Karpas-422 (cell line): ENCODE results near the gene MSANTD1. TPM values are rescaled to one million over a fixed set of nuclear protein-coding genes. Genes with fewer than 3 reads are reported as not detected.

Experiments
- DNase-seq: peaks from one replicate; pipeline ENCODE4 v3.0.0-alpha.2; 2015
- H2AFZ ChIP-seq: fragments of 200-600 bp; sonication (generic); 2 replicates; pipeline ENCODE4 v1.6.1; 2014; ENCODE audit warnings: antibody characterized with exemption, low read length, mixed read lengths
- H3K27ac ChIP-seq: fragments of 200-600 bp; sonication (generic); 2 replicates; pipeline ENCODE4 v1.5.1; 2014; ENCODE audit warnings: mild to moderate bottlenecking, low read length, moderate library complexity
- H3K27me3 ChIP-seq: fragments of 200-600 bp; sonication (generic); 2 replicates; pipeline ENCODE4 v1.6.1; 2014; ENCODE audit warnings: low read length, mixed read lengths
- H3K36me3 ChIP-seq: fragments of 200-600 bp; sonication (generic); 2 replicates; pipeline ENCODE4 v1.6.1; 2014; ENCODE audit warnings: low read length, mixed read lengths; ENCODE audit not compliant: insufficient read depth
- H3K4me1 ChIP-seq: fragments of 200-600 bp; sonication (generic); 2 replicates; pipeline ENCODE4 v1.6.1; 2014; ENCODE audit warnings: mild to moderate bottlenecking, low read length, mixed read lengths
- H3K4me2 ChIP-seq: fragments of 200-600 bp; sonication (generic); 2 replicates; pipeline ENCODE4 v1.6.1; 2014; ENCODE audit warnings: low read length, low read depth, mild to moderate bottlenecking; ENCODE audit not compliant: poor library complexity, severe bottlenecking
- H3K4me3 ChIP-seq: fragments of 200-600 bp; sonication (generic); 2 replicates; pipeline ENCODE4 v1.5.1; 2014; ENCODE audit warnings: mild to moderate bottlenecking, antibody characterized with exemption, low read length, mixed read lengths
- H3K79me2 ChIP-seq: fragments of 200-600 bp; sonication (generic); 2 replicates; pipeline ENCODE4 v1.6.1; 2014; ENCODE audit warnings: mild to moderate bottlenecking, low read length, mixed read lengths
- H3K9ac ChIP-seq: fragments of 200-600 bp; sonication (generic); 2 replicates; pipeline ENCODE4 v1.6.0; 2014; ENCODE audit warnings: low read length
- H3K9me2 ChIP-seq: fragments of 200-600 bp; sonication (generic), shearing (Covaris generic); replicated peaks from 2 replicates; pipeline ENCODE4 v1.6.0; 2014; ENCODE audit warnings: mild to moderate bottlenecking, low read length, moderate library complexity; ENCODE audit not compliant: insufficient read depth
- H3K9me3 ChIP-seq: fragments of 300-700, 200-600 bp; sonication (generic); 2 replicates; pipeline ENCODE4 v1.6.1; 2014; ENCODE audit warnings: low read length, mixed read lengths
- H4K20me1 ChIP-seq: fragments of 200-600 bp; sonication (generic); 2 replicates; pipeline ENCODE4 v1.6.1; 2014; ENCODE audit warnings: mild to moderate bottlenecking, antibody characterized with exemption, low read length, low read depth; ENCODE audit not compliant: insufficient read depth
- total RNA-seq: library from RNA; depleted of rRNA; stranded (reverse); fragments of >200 nt; shearing (Covaris generic); gene quantifications from 2 replicates; pipeline ENCODE4 v1.2.3, GENCODE V29; 2014; ENCODE audit warnings: low replicate concordance

MSANTD1 gene
- total RNA-seq, 1 experiment from 2014 or later = 0.52 TPM

GRCh38 chr4:3302173-3302785 lies 53.3 kb downstream of the MSANTD1 start:
- Histone ChIP-seq H4K20me1 (no peaks in the 10 kb centered on the region), H3K9ac (no peak overlapping the region), H3K27ac (no peak overlapping the region), H3K9me3 (no peaks in the 10 kb centered on the region), H3K4me3 (no peak overlapping the region), H3K4me1 (no peaks in the 10 kb centered on the region), H3K9me2 (no peaks in the 10 kb centered on the region), H3K36me3 (no peaks in the 10 kb centered on the region), H2AFZ (no peak overlapping the region), H3K4me2 (no peak overlapping the region), H3K27me3 (no peaks in the 10 kb centered on the region), H3K79me2 (no peaks in the 10 kb centered on the region)
- no peak for DNase-seq

GRCh38 chr4:3302786-3303564 lies 54.0 kb downstream of the MSANTD1 start:
- H3K36me3 ChIP-seq = no peaks in the 10 kb centered on the region
- no peaks in the 10 kb centered on the region for H3K9me2 ChIP-seq
- no peak overlapping the region for H3K9ac ChIP-seq
- no peaks in the 10 kb centered on the region for H3K79me2 ChIP-seq
- H3K27ac ChIP-seq = no peak overlapping the region
- H4K20me1 ChIP-seq = no peaks in the 10 kb centered on the region
- no peak overlapping the region for H2AFZ ChIP-seq
- no peak overlapping the region for H3K4me2 ChIP-seq
- no peaks in the 10 kb centered on the region for H3K4me1 ChIP-seq
- DNase-seq = no peak
- H3K4me3 ChIP-seq = no peak overlapping the region
- H3K27me3 ChIP-seq = no peaks in the 10 kb centered on the region
- H3K9me3 ChIP-seq = no peaks in the 10 kb centered on the region

- Histone ChIP-seq H3K79me2 (no peaks in the 10 kb centered on the region), H3K9ac (no peak overlapping the region), H2AFZ (no peak overlapping the region)
Measured at GRCh38 chr4:3303565-3303824, 54.5 kb downstream of the MSANTD1 start.

GRCh38 chr4:3303923-3304710 lies 55.2 kb downstream of the MSANTD1 start:
- DNase-seq = no peak
- no peak overlapping the region for H3K9ac ChIP-seq
- H3K79me2 ChIP-seq = no peaks in the 10 kb centered on the region
- no peak overlapping the region for H3K4me3 ChIP-seq
- no peaks in the 10 kb centered on the region for H3K4me1 ChIP-seq
- H2AFZ ChIP-seq = no peak overlapping the region
- H3K27ac ChIP-seq = no peak overlapping the region
- H3K9me2 ChIP-seq = no peaks in the 10 kb centered on the region
- no peaks in the 10 kb centered on the region for H3K36me3 ChIP-seq
- no peaks in the 10 kb centered on the region for H3K9me3 ChIP-seq
- H4K20me1 ChIP-seq = no peaks in the 10 kb centered on the region
- no peaks in the 10 kb centered on the region for H3K27me3 ChIP-seq
- H3K4me2 ChIP-seq = no peak overlapping the region

More at GRCh38 chr4:3303565-3303824, 54.5 kb downstream of the MSANTD1 start:
- H3K4me3 ChIP-seq = no peak overlapping the region
- H4K20me1 ChIP-seq = no peaks in the 10 kb centered on the region
- no peak overlapping the region for H3K4me2 ChIP-seq
- DNase-seq = no peak
- no peaks in the 10 kb centered on the region for H3K4me1 ChIP-seq
- no peaks in the 10 kb centered on the region for H3K36me3 ChIP-seq
- no peaks in the 10 kb centered on the region for H3K9me3 ChIP-seq
- no peaks in the 10 kb centered on the region for H3K9me2 ChIP-seq
- no peaks in the 10 kb centered on the region for H3K27me3 ChIP-seq
- no peak overlapping the region for H3K27ac ChIP-seq

- Histone ChIP-seq H3K4me3 (no peak overlapping the region), H3K36me3 (no peaks in the 10 kb centered on the region), H3K9me3 (no peaks in the 10 kb centered on the region), H3K27me3 (no peaks in the 10 kb centered on the region), H3K4me2 (no peak overlapping the region), H4K20me1 (no peaks in the 10 kb centered on the region), H3K27ac (no peak overlapping the region), H3K9me2 (no peaks in the 10 kb centered on the region), H2AFZ (no peak overlapping the region), H3K4me1 (no peaks in the 10 kb centered on the region), H3K79me2 (no peaks in the 10 kb centered on the region), H3K9ac (no peak overlapping the region)
- no peak for DNase-seq
Measured at GRCh38 chr4:3304831-3305609, 56.1 kb downstream of the MSANTD1 start.

GRCh38 chr4:3305610-3306371 lies 56.8 kb downstream of the MSANTD1 start:
- Histone ChIP-seq H3K4me3 (no peak overlapping the region), H3K9ac (no peak overlapping the region), H3K4me1 (no peaks in the 10 kb centered on the region), H2AFZ (no peak overlapping the region), H3K9me2 (no peaks in the 10 kb centered on the region), H3K9me3 (no peaks in the 10 kb centered on the region), H4K20me1 (no peaks in the 10 kb centered on the region), H3K27ac (no peak overlapping the region), H3K36me3 (no peaks in the 10 kb centered on the region), H3K4me2 (no peak overlapping the region), H3K27me3 (no peaks in the 10 kb centered on the region), H3K79me2 (no peaks in the 10 kb centered on the region)
- DNase-seq = no peak
